SK-N-SH treated with all-trans-retinoic acid at 6 μM for 48 hours (cell line): Measurements from ENCODE around the gene PLXNC1.

Experiments used
- ARNTL ChIP-seq: fragments of 450-650 bp; formaldehyde crosslinking; IDR thresholded peaks from 2 replicates; pipeline ENCODE4 v1.5.0; 2020; ENCODE audit warnings: low read depth, mild to moderate bottlenecking, moderate library complexity, borderline replicate concordance
- BACH2 ChIP-seq: fragments of 250-450 bp; sonication (Bioruptor Pico); IDR thresholded peaks from 2 replicates; pipeline ENCODE4 v1.9.0; 2021; ENCODE audit warnings: mild to moderate bottlenecking, borderline replicate concordance
- CREB5 ChIP-seq: fragments of 250-450 bp; sonication (Bioruptor Pico); IDR thresholded peaks from 2 replicates; pipeline ENCODE4 v1.5.1; 2020; ENCODE audit warnings: low read depth, mild to moderate bottlenecking, moderate library complexity
- GLIS3 ChIP-seq: fragments of 250-450 bp; sonication (Bioruptor Pico); IDR thresholded peaks from 2 replicates; pipeline ENCODE4 v1.5.0; 2020; ENCODE audit warnings: mild to moderate bottlenecking, moderate library complexity
- ISL1 ChIP-seq: fragments of 250-450 bp; sonication (Bioruptor Pico); IDR thresholded peaks from 2 replicates; pipeline ENCODE4 v2.1.2; 2022; ENCODE audit warnings: mild to moderate bottlenecking, moderate library complexity
- PATZ1 ChIP-seq: fragments of 250-450 bp; sonication (Bioruptor Pico); IDR thresholded peaks from 2 replicates; pipeline ENCODE4 v1.8.0; 2020; ENCODE audit warnings: mild to moderate bottlenecking, moderate library complexity, borderline replicate concordance
- POU6F1 ChIP-seq: fragments of 250-450 bp; sonication (Bioruptor Pico); IDR thresholded peaks from 2 replicates; pipeline ENCODE4 v1.8.0; 2021; ENCODE audit warnings: low read depth, mild to moderate bottlenecking, moderate library complexity, borderline replicate concordance
- RARB ChIP-seq: fragments of 250-450 bp; sonication (Bioruptor Pico); IDR thresholded peaks from 2 replicates; pipeline ENCODE4 v1.8.0; 2021; ENCODE audit warnings: mild to moderate bottlenecking, moderate library complexity
- SNAI2 ChIP-seq: fragments of 250-450 bp; sonication (Bioruptor Pico); IDR thresholded peaks from 2 replicates; pipeline ENCODE4 v1.5.0; 2020; ENCODE audit warnings: mild to moderate bottlenecking, moderate library complexity
- ZC3H10 ChIP-seq: fragments of 250-450 bp; sonication (Bioruptor Pico); IDR thresholded peaks from 2 replicates; pipeline ENCODE4 v1.5.1; 2021; ENCODE audit warnings: mild to moderate bottlenecking, moderate library complexity
- ZFP3 ChIP-seq: fragments of 250-450 bp; sonication (Bioruptor Pico); IDR thresholded peaks from 2 replicates; pipeline ENCODE4 v1.5.0; 2020; ENCODE audit warnings: mild to moderate bottlenecking, moderate library complexity
- ZNF565 ChIP-seq: fragments of 450-650 bp; formaldehyde crosslinking; conservative IDR thresholded peaks from 2 replicates; pipeline ENCODE4 v1.5.0; 2020; ENCODE audit warnings: low read depth, mild to moderate bottlenecking, moderate library complexity

GRCh38 chr12:94112121-94112520 lies 36.3 kb upstream of the PLXNC1 start:
- TF ChIP-seq SNAI2 (CRISPR knock-in tag) (no peak), PATZ1 (CRISPR knock-in tag) (no peak), POU6F1 (CRISPR knock-in tag) (no peak), ZFP3 (CRISPR knock-in tag) (no peak), GLIS3 (CRISPR knock-in tag) (no peak), ZNF565 (CRISPR knock-in tag) (no peak), CREB5 (CRISPR knock-in tag) (no peak), ISL1 (CRISPR knock-in tag) (no peak), RARB (CRISPR knock-in tag) (no peak), ZC3H10 (CRISPR knock-in tag) (no peak), ARNTL (CRISPR knock-in tag) (no peak), BACH2 (CRISPR knock-in tag) (no peak)
